ENCODE data around the gene SPRED3. TPM values are rescaled to one million over a fixed set of nuclear protein-coding genes. Genes with fewer than 3 reads are reported as not detected.

SPRED3 gene
- total and polyA plus RNA-seq, 4 donors = under 0.01 to 0.09 TPM; not detected in 2

DNA sequence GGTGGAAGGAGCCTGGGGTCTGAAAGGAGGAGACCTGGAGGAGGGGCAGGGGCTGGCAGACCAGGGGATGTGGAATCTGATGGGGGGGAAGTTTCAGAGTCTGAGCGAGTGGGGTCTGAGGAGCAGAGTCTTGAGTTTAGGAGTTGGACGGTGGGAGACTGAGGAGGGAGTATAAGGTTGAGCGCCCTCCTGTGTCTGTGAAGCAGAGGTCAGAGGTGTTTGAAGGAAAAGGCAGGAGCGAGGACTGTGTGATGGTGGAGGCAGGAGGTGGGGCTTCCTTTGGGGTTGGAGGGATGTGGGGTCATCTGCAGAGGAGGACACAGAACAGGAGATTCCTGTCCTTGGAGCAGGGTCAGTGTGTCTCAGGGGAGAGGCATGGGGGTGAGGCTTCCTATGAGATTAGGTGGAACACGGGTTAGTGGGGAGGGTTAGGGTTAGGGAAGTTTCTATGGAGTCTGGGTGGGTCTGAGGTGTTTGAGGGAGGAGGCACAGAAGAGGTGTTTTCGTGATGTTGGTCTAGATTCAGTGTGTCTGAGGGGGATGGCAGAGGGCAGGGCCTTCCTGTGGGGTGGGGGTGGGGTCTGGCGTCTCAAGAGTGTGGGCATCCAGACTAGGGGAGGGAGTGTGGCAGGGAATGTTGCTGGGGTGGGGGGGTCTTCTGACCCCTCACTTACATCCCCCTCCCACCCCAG lies 53.3 kb downstream of the SPRED3 start:
- no peak overlapping the region for H3K9ac ChIP-seq (ENCODE audit: low read depth in 1 of 2, low read length in 2 of 2)
- no peaks in the 10 kb centered on the region for H3K4me1 ChIP-seq (ENCODE audit: control insufficient read depth in 4 of 4, insufficient read depth in 4 of 4, low read length in 3 of 4)
- H3K27me3 ChIP-seq (ENCODE audit: control insufficient read depth in 4 of 4, insufficient read depth in 4 of 4, low read length in 3 of 4) = peaks cover 0 to 4% (median 0%) of the 10 kb centered on the region in 4 donors
- H3K36me3 ChIP-seq (ENCODE audit: control insufficient read depth in 4 of 4, insufficient read depth in 3 of 4, low read depth in 1 of 4, low read length in 3 of 4) = no peaks in the 10 kb centered on the region
- H3K4me3 ChIP-seq (ENCODE audit: low read depth in 1 of 3, low read length in 3 of 3) = no peak overlapping the region
- no peaks in the 10 kb centered on the region for H3K9me3 ChIP-seq (ENCODE audit: control insufficient read depth in 4 of 4, low read length in 3 of 4)
- no peak for TF ChIP-seq TAF1 (conservative IDR thresholded peaks at IDR 0.05)
- no peak for TF ChIP-seq FOXA1 (IDR thresholded peaks at IDR 0.05)
- TF ChIP-seq, protein P1, sequence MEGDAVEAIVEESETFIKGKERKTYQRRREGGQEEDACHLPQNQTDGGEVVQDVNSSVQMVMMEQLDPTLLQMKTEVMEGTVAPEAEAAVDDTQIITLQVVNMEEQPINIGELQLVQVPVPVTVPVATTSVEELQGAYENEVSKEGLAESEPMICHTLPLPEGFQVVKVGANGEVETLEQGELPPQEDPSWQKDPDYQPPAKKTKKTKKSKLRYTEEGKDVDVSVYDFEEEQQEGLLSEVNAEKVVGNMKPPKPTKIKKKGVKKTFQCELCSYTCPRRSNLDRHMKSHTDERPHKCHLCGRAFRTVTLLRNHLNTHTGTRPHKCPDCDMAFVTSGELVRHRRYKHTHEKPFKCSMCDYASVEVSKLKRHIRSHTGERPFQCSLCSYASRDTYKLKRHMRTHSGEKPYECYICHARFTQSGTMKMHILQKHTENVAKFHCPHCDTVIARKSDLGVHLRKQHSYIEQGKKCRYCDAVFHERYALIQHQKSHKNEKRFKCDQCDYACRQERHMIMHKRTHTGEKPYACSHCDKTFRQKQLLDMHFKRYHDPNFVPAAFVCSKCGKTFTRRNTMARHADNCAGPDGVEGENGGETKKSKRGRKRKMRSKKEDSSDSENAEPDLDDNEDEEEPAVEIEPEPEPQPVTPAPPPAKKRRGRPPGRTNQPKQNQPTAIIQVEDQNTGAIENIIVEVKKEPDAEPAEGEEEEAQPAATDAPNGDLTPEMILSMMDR (IDR thresholded peaks at IDR 0.05; ENCODE audit: low read depth, low read length, missing input control) = no peak
- TF ChIP-seq, protein P2, sequence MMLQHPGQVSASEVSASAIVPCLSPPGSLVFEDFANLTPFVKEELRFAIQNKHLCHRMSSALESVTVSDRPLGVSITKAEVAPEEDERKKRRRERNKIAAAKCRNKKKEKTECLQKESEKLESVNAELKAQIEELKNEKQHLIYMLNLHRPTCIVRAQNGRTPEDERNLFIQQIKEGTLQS (IDR thresholded peaks at IDR 0.05) = no peak
- TF ChIP-seq FOXA2 (IDR thresholded peaks at IDR 0.05) = no peak
- no peak for TF ChIP-seq EGR1 (IDR thresholded peaks at IDR 0.05; ENCODE audit: low read depth in 2 of 2)
- TF ChIP-seq SP1 (IDR thresholded peaks at IDR 0.05) = no peak
- no peak for TF ChIP-seq MAX (IDR thresholded peaks at IDR 0.05)
- no peak for TF ChIP-seq HNF4G (IDR thresholded peaks at IDR 0.05)
- TF ChIP-seq HNF4A (conservative IDR thresholded peaks at IDR 0.05) = no peak
- TF ChIP-seq GABPA (IDR thresholded peaks at IDR 0.05 in 1 of 2, conservative IDR thresholded peaks at IDR 0.05 in 1 of 2) = no peak
- TF ChIP-seq JUND (IDR thresholded peaks at IDR 0.05) = no peak
- TF ChIP-seq RAD21 (IDR thresholded peaks at IDR 0.05) = no peak
- TF ChIP-seq, protein P3, sequence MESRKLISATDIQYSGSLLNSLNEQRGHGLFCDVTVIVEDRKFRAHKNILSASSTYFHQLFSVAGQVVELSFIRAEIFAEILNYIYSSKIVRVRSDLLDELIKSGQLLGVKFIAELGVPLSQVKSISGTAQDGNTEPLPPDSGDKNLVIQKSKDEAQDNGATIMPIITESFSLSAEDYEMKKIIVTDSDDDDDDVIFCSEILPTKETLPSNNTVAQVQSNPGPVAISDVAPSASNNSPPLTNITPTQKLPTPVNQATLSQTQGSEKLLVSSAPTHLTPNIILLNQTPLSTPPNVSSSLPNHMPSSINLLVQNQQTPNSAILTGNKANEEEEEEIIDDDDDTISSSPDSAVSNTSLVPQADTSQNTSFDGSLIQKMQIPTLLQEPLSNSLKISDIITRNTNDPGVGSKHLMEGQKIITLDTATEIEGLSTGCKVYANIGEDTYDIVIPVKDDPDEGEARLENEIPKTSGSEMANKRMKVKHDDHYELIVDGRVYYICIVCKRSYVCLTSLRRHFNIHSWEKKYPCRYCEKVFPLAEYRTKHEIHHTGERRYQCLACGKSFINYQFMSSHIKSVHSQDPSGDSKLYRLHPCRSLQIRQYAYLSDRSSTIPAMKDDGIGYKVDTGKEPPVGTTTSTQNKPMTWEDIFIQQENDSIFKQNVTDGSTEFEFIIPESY (IDR thresholded peaks at IDR 0.05) = no peak
- no peak for TF ChIP-seq YY1 (IDR thresholded peaks at IDR 0.05)
- no peak for TF ChIP-seq NR2F2 (IDR thresholded peaks at IDR 0.05)
- TF ChIP-seq RXRA (IDR thresholded peaks at IDR 0.05) = no peak
- TF ChIP-seq REST (IDR thresholded peaks at IDR 0.05) = no peak
- 53% methylated on average over 7 of the region's 7 CpGs for whole genome bisulfite sequencing
- no peak for DNase-seq (ENCODE audit: low spot score)
- H3K27ac ChIP-seq (ENCODE audit: low read depth in 1 of 2, low read length in 2 of 2) = no peak overlapping the region

Measured in liver (tissue), 9 donors.